K562 (cell line): ENCODE measurements around the gene PIK3C2G.

ENCODE experiments used
- ETV6 ChIP-seq, 3 experiments: fragments of 150-350 bp in 1 of 3; sonication (generic) in 1 of 3; formaldehyde crosslinking in 1 of 3; IDR thresholded peaks; 2 replicates each; pipeline versions ENCODE4 v1.6.1 to v1.8.0; 2014 to 2022; ENCODE audit warnings: borderline replicate concordance in 2 of 3, low read depth in 2 of 3, antibody characterized with exemption in 1 of 3, low read length in 1 of 3, mild to moderate bottlenecking in 1 of 3, missing genetic modification reagents in 1 of 3
- NRF1 ChIP-seq, 2 experiments: fragments of 450-650 bp; IDR thresholded peaks in 1 of 2; conservative IDR thresholded peaks in 1 of 2; 2 replicates each; pipeline ENCODE4 v1.6.1; 2014; ENCODE audit warnings: mild to moderate bottlenecking in 2 of 2
- SMARCE1 ChIP-seq: fragments of 450-650 bp; IDR thresholded peaks from 2 replicates; pipeline ENCODE4 v1.7.1; 2016; ENCODE audit warnings: mild to moderate bottlenecking
- TAF1 ChIP-seq: IDR thresholded peaks from 2 replicates; pipeline ENCODE4 v1.6.1; 2011; ENCODE audit warnings: mild to moderate bottlenecking, low read length, moderate library complexity; ENCODE audit not compliant: insufficient read depth, control insufficient read depth, severe bottlenecking; ENCODE audit errors: extremely low read depth
- ZNF274 ChIP-seq: IDR thresholded peaks from 2 replicates; pipeline ENCODE4 v1.6.1; 2011; ENCODE audit warnings: low read depth, mild to moderate bottlenecking, low read length, moderate library complexity, borderline replicate concordance
- ZNF512 ChIP-seq: IDR thresholded peaks from 2 replicates; pipeline ENCODE4 v1.6.1; 2016; ENCODE audit warnings: missing genetic modification characterization, missing compliant biosample characterization
- TF ChIP-seq, protein P1 (sequence below), 3 experiments: IDR thresholded peaks in 2 of 3; conservative IDR thresholded peaks in 1 of 3; 2 replicates each; pipeline ENCODE4 v1.5.1; 2011 to 2012; ENCODE audit warnings: low read length in 3 of 3, mild to moderate bottlenecking in 3 of 3, control low read depth in 2 of 3, improper control_type of control experiment in 1 of 3, inconsistent platforms in 1 of 3, low read depth in 1 of 3, mixed read lengths in 1 of 3, moderate library complexity in 1 of 3; ENCODE audit not compliant: insufficient read depth in 2 of 3

DNA sequence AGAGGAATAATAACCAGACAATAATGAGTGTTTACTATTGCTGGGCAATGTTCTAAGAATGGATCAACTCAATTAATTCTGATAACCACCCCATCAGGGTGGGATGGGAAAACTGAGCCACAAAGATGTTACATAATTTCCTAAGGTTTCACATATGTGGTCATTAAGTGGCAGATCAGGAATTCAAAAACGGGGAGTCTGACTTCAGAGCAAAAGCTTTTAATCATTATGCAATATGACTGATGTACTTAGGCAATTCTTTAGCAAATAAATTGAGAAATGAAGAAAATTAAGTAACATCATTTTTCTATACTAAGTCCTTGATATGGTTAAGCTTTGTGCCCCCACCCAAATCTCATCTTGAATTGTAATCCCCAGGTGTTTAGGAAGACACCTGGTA is 423.1 kb downstream of the PIK3C2G start:
- TF ChIP-seq, protein P1, sequence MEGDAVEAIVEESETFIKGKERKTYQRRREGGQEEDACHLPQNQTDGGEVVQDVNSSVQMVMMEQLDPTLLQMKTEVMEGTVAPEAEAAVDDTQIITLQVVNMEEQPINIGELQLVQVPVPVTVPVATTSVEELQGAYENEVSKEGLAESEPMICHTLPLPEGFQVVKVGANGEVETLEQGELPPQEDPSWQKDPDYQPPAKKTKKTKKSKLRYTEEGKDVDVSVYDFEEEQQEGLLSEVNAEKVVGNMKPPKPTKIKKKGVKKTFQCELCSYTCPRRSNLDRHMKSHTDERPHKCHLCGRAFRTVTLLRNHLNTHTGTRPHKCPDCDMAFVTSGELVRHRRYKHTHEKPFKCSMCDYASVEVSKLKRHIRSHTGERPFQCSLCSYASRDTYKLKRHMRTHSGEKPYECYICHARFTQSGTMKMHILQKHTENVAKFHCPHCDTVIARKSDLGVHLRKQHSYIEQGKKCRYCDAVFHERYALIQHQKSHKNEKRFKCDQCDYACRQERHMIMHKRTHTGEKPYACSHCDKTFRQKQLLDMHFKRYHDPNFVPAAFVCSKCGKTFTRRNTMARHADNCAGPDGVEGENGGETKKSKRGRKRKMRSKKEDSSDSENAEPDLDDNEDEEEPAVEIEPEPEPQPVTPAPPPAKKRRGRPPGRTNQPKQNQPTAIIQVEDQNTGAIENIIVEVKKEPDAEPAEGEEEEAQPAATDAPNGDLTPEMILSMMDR (IDR thresholded peaks at IDR 0.05 in 2 of 3, conservative IDR thresholded peaks at IDR 0.05 in 1 of 3; ENCODE audit: insufficient read depth in 2 of 3, low read depth in 1 of 3, low read length in 3 of 3): no peak
- TF ChIP-seq ZNF512 (tag) (no peak), SMARCE1 (no peak), TAF1 (no peak), ZNF274 (no peak), NRF1 (conservative IDR thresholded peaks at IDR 0.05 in 1 of 2, IDR thresholded peaks at IDR 0.05 in 1 of 2) (no peak), ETV6 (IDR thresholded peaks at IDR 0.05; ENCODE audit: borderline replicate concordance in 1 of 2, low read depth in 2 of 2, low read length in 1 of 2) (no peak), ETV6 (CRISPR knock-in tag; IDR thresholded peaks at IDR 0.05; ENCODE audit: borderline replicate concordance) (no peak)
